Endothelial cell of umbilical vein (primary cell): ENCODE data around the gene DDX51.
"Not testable (repeated sequence)": the region's sequence is repeated elsewhere in the genome, so short reads cannot be mapped to it uniquely, and the experiment has no call there.

ENCODE experiments used
- CTCF ChIP-seq, 2 donors: IDR thresholded peaks; 1 replicate in 1 of 2; 2 replicates in 1 of 2; pipeline ENCODE4 v1.5.1; 2011; ENCODE audit warnings: low read length in 2 of 2, mild to moderate bottlenecking in 2 of 2, moderate library complexity in 2 of 2, control low read depth in 1 of 2, inconsistent platforms in 1 of 2, low read depth in 1 of 2; ENCODE audit not compliant: insufficient read depth in 1 of 2; ENCODE audit errors: extremely low read depth in 1 of 2
- MAX ChIP-seq: IDR thresholded peaks from 2 replicates; pipeline ENCODE4 v1.6.1; 2011; ENCODE audit not compliant: insufficient read depth, insufficient read length
- POLR2A ChIP-seq: IDR thresholded peaks from 2 replicates; pipeline ENCODE4 v1.6.1; 2012; ENCODE audit warnings: low read depth, mild to moderate bottlenecking, control low read depth, low read length

GRCh38 chr12:132103072-132103471 lies 41.0 kb downstream of the DDX51 start:
- TF ChIP-seq POLR2A; MAX; CTCF (IDR thresholded peaks at IDR 0.05; ENCODE audit: extremely low read depth in 1 of 2, insufficient read depth in 1 of 2, low read depth in 1 of 2, low read length in 2 of 2): not testable (repeated sequence)
